HEK293T (cell line): ENCODE measurements around the gene NDRG3.

Experiments
- CTCF ChIA-PET: fragments of 350-600 bp; formaldehyde crosslinking; extraction: SDS; loops from one replicate; lab custom pipeline; 2021; ENCODE audit warnings: antibody characterized with exemption, inconsistent platforms; lab: Yijun Ruan, JAX
- POLR2A ChIA-PET: fragments of 350-600 bp; formaldehyde crosslinking; extraction: SDS; loops from one replicate; lab custom pipeline; 2020; ENCODE audit warnings: antibody characterized with exemption, inconsistent platforms; lab: Yijun Ruan, JAX
- DNase-seq: peaks from one replicate; pipeline ENCODE4 v3.0.0; 2012; ENCODE audit warnings: mixed read lengths; ENCODE audit errors: extremely low spot score
- ARNT ChIP-seq: fragments of 450-650 bp; IDR thresholded peaks from 2 replicates; pipeline ENCODE4 v1.6.1; 2017; ENCODE audit warnings: mild to moderate bottlenecking
- BHLHE40 ChIP-seq: fragments of 450-650 bp; IDR thresholded peaks from 2 replicates; pipeline ENCODE4 v1.6.1; 2016; ENCODE audit warnings: mild to moderate bottlenecking, moderate library complexity, borderline replicate concordance
- CTBP1 ChIP-seq: fragments of 450-650 bp; IDR thresholded peaks from 2 replicates; pipeline ENCODE4 v1.6.1; 2016; ENCODE audit warnings: borderline replicate concordance
- ELF4 ChIP-seq: fragments of 450-650 bp; IDR thresholded peaks from 2 replicates; pipeline ENCODE4 v1.6.1; 2017; ENCODE audit warnings: antibody characterized with exemption
- FOXA1 ChIP-seq: fragments of 450-650 bp; IDR thresholded peaks from 2 replicates; pipeline ENCODE4 v1.6.1; 2016; ENCODE audit warnings: mild to moderate bottlenecking
- FOXK2 ChIP-seq: fragments of 450-650 bp; IDR thresholded peaks from 2 replicates; pipeline ENCODE4 v1.6.1; 2016; ENCODE audit warnings: mild to moderate bottlenecking
- FOXM1 ChIP-seq: fragments of 450-650 bp; IDR thresholded peaks from 2 replicates; pipeline ENCODE4 v1.6.1; 2017; ENCODE audit warnings: mild to moderate bottlenecking, borderline replicate concordance
- HDGF ChIP-seq: fragments of 450-650 bp; IDR thresholded peaks from 2 replicates; pipeline ENCODE4 v1.6.1; 2017; ENCODE audit warnings: antibody characterized with exemption, borderline replicate concordance
- L3MBTL2 ChIP-seq: fragments of 450-650 bp; conservative IDR thresholded peaks from 2 replicates; pipeline ENCODE4 v1.6.1; 2016; ENCODE audit warnings: mild to moderate bottlenecking
- LEF1 ChIP-seq: fragments of 450-650 bp; IDR thresholded peaks from 2 replicates; pipeline ENCODE4 v1.6.1; 2017; ENCODE audit warnings: mild to moderate bottlenecking, borderline replicate concordance
- NFRKB ChIP-seq: fragments of 450-650 bp; IDR thresholded peaks from 2 replicates; pipeline ENCODE4 v1.6.1; 2016; ENCODE audit warnings: mild to moderate bottlenecking, moderate library complexity
- SP1 ChIP-seq: fragments of 450-650 bp; IDR thresholded peaks from 2 replicates; pipeline ENCODE4 v1.6.1; 2017
- SUZ12 ChIP-seq: fragments of 450-650 bp; IDR thresholded peaks from 2 replicates; pipeline ENCODE4 v1.6.1; 2016; ENCODE audit warnings: mild to moderate bottlenecking
- TARDBP ChIP-seq: fragments of 450-650 bp; IDR thresholded peaks from 2 replicates; pipeline ENCODE4 v1.6.1; 2016
- ZNF384 ChIP-seq: fragments of 450-650 bp; IDR thresholded peaks from 2 replicates; pipeline ENCODE4 v1.6.1; 2016
- TF ChIP-seq, protein P1 (sequence below): fragments of 450-650 bp; IDR thresholded peaks from 2 replicates; pipeline ENCODE4 v1.6.1; 2016

NDRG3 gene

DNA sequence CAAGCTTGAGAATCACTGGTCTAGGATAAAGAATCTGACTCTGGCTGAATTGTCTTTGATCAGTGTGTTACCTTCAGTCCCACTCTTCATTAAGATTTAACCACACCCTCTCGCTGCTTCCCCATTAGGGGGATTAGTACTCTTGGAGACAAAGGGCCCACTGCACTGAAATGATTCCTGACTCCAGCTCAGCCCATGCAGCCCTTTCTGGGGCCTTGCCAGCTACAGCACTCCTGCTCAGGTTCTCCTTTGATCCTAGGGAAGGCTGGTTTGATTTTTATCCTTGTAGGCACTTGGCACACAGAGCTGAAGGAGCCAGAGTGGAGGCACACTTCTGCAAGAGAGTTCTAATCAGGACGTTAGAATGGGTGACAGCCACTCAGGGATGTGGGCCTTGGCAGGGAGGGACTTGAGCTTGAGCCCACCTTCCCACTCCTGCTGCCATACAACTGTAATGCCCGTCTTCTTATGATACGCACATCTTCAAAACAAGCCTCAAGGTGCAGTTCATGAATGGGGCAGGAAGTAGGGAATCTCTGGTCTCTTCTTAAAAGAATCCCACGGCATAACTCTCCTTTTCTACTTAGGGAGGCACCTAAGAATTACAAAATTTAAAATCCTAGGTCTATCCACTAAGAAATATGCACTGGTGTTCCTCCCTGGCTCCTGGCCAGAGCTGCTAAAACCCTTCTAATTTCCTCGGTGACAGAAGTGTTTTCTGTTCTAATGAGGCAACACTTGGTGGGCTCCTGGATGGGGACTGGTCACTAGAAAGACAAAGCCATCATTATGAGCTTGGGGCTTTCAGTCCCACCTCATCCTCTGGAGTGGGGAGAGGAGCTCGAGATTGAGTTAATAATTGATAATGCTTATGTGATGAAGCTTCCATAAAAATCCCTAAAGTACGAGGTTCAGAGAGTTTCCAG is 98.4 kb downstream of the NDRG3 start:
- TF ChIP-seq, protein P1, sequence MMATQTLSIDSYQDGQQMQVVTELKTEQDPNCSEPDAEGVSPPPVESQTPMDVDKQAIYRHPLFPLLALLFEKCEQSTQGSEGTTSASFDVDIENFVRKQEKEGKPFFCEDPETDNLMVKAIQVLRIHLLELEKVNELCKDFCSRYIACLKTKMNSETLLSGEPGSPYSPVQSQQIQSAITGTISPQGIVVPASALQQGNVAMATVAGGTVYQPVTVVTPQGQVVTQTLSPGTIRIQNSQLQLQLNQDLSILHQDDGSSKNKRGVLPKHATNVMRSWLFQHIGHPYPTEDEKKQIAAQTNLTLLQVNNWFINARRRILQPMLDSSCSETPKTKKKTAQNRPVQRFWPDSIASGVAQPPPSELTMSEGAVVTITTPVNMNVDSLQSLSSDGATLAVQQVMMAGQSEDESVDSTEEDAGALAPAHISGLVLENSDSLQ = no peak
- no peak for TF ChIP-seq HDGF
- no peak for TF ChIP-seq ELF4
- TF ChIP-seq TARDBP = no peak
- no peak for TF ChIP-seq L3MBTL2
- no peak for TF ChIP-seq LEF1
- TF ChIP-seq FOXM1 = no peak
- no peak for TF ChIP-seq FOXA1
- TF ChIP-seq CTBP1 = no peak
- TF ChIP-seq SUZ12 = no peak
- no peak for TF ChIP-seq ZNF384
- no peak for TF ChIP-seq ARNT
- no peak for TF ChIP-seq SP1
- no peak for TF ChIP-seq FOXK2
- TF ChIP-seq NFRKB = no peak
- TF ChIP-seq BHLHE40 = no peak
- ChIA-PET POLR2A (interaction anchor here (1.1 kb wide), 1 partner anchor 42 kb away, joined by 4 read pairs; the partner anchor contains the start of gene RAB5IF), CTCF (no interaction called here)
- no peak for DNase-seq

DNA sequence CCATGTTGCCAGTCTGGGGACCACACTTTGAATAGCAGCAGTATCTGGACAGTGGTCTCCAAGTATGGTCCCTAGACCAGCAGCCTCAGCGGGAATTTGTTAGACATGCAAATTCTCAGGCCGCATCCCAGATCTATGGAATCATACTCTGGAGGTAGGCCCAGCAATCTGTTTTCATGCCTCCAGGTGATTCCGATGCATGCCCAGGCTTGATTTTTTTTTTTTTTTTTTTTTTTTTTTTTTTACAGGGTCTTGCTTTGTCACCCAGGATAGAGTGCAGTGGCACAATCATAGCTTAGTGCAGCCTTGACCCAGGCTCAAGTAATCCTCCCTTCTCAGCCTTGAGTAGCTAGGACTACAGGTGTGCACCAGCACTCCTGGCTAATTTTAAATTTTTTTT is 99.2 kb downstream of the NDRG3 start:
- DNase-seq = no peak
- TF ChIP-seq SUZ12 (no peak), SP1 (no peak), BHLHE40 (no peak), FOXM1 (no peak), ELF4 (no peak), FOXA1 (no peak), ZNF384 (no peak), LEF1 (no peak), FOXK2 (no peak), CTBP1 (no peak), NFRKB (no peak), L3MBTL2 (no peak), TARDBP (no peak), HDGF (no peak), ARNT (no peak)
- TF ChIP-seq, protein P1 = no peak
- POLR2A ChIA-PET = no interaction called here
- CTCF ChIA-PET = no interaction called here

DNA sequence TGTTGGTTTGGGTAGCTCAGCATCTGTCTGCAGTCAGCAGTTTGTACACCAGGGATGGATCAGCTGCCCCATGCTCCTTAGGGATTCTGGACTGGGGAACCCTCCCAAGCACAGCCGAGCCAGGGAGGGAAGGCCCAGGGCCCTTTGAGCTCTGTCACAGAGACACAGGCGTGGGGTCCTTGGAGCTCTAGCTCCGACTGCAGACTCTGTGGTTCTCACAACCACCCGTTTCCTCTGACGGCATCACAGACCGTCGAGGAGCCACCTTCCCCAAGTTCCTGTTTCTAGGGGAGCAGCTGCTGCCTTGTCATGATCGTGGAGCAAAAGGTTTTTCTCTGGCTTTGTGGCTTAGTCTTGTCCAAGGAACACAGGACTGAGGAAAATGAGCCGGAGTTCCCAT is 99.9 kb downstream of the NDRG3 start, which contains the start of gene SLA2:
TSS of gene SLA2 (minus strand) at position 199 of the 400 bp plus-strand sequence. CDS start 4,861 bp downstream, outside the sequence.
- DNase-seq = no peak
- CTCF ChIA-PET = interaction anchor here (0.5 to 0.6 kb wide), 2 partner anchors 292 to 328 kb away, joined by 3 read pairs; no protein-coding TSS in a partner anchor

DNA sequence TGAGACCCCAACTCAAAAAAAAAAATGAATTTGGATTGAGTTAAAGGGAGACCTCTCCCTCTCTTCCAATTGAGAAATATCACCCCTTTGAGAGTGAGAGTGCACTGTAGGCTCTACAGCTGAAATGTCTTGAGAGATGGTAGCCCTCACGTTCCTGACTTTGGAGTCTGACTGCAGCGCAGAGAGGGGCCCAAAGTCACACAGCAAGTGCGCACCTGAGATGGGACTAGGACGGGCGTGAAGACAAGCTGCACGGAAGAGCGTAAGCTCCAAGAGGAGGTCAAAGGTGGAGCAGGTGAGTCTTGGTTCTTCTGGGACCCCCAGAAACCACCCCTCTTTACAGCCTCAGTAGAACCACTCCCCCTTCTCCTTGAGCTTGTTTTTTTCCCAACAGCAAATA is 100.5 kb downstream of the NDRG3 start:
- ChIA-PET CTCF (interaction anchor here (0.5 kb wide), 1 partner anchor 328 kb away, joined by 3 read pairs; no protein-coding TSS in a partner anchor), POLR2A (no interaction called here)
- DNase-seq = no peak
- TF ChIP-seq SUZ12 (no peak), NFRKB (no peak), ZNF384 (no peak), CTBP1 (no peak), HDGF (no peak), LEF1 (no peak), FOXM1 (no peak), FOXA1 (no peak), L3MBTL2 (no peak), SP1 (no peak), TARDBP (no peak), FOXK2 (no peak), ELF4 (no peak), BHLHE40 (no peak), ARNT (no peak)
- TF ChIP-seq, protein P1 = no peak

More for the DNA sequence above, 99.9 kb downstream of the NDRG3 start, which contains the start of gene SLA2:
- POLR2A ChIA-PET = no interaction called here
- TF ChIP-seq FOXK2 = no peak
- no peak for TF ChIP-seq ARNT
- TF ChIP-seq TARDBP = no peak
- no peak for TF ChIP-seq LEF1
- no peak for TF ChIP-seq ZNF384
- TF ChIP-seq SP1 = no peak
- no peak for TF ChIP-seq BHLHE40

DNA sequence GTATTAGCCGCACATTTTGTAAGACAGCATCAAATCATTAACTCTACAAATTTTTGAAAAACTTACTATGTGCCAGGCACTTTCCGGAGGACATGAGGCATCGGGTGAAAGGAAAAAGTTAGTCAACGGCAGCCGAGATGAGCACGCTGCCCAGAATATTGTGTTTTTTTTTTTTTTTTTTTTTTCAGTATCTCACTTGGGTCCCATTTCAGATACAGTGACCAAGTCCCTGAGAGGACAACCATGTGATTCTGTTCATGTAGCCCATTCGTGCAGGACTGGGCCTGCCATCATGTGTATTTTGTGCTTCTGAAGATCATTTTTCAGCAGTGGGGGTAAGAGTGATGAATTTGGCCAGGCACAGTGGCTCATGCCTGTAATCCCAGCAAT is 101.2 kb downstream of the NDRG3 start:
- TF ChIP-seq FOXA1 (no peak), ARNT (no peak), ELF4 (no peak), HDGF (no peak), NFRKB (no peak), FOXK2 (no peak), BHLHE40 (no peak), SUZ12 (no peak), TARDBP (no peak), ZNF384 (no peak)
- TF ChIP-seq, protein P1 = no peak
- no peak for DNase-seq
- ChIA-PET POLR2A (no interaction called here), CTCF (no interaction called here)
